GM18505 (cell line): ENCODE measurements around the gene PTH2R.
"Not testable (repeated sequence)": the region's sequence is repeated elsewhere in the genome, so short reads cannot be mapped to it uniquely, and the experiment has no call there.

Source experiments
- ATAC-seq: cut with Tn5 transposase; IDR thresholded peaks from one replicate; pipeline ENCODE4 v1.9.1; 2021; ENCODE audit not compliant: unreplicated experiment
- POLR2A ChIP-seq: IDR thresholded peaks from 4 replicates; pipeline ENCODE4 v1.6.1; 2011; ENCODE audit warnings: borderline replicate concordance; ENCODE audit not compliant: insufficient read depth, insufficient read length; ENCODE audit errors: extremely low read depth

PTH2R gene

GRCh38 chr2:208437755-208438154 lies 31.2 kb downstream of the PTH2R start:
- ATAC-seq = no peak
- TF ChIP-seq POLR2A = no peak

GRCh38 chr2:208440716-208441115 lies 34.1 kb downstream of the PTH2R start:
- no peak for ATAC-seq
- TF ChIP-seq POLR2A = no peak

- no peak for ATAC-seq
- no peak for TF ChIP-seq POLR2A
These were observed 35.4 kb downstream of the PTH2R start for GRCh38 chr2:208441951-208442350.

- not testable (repeated sequence) for ATAC-seq
These were observed 40.9 kb downstream of the PTH2R start for GRCh38 chr2:208447447-208447846.

- TF ChIP-seq POLR2A = no peak
These were observed 44.5 kb downstream of the PTH2R start for GRCh38 chr2:208451061-208451460.

GRCh38 chr2:208454861-208455260 lies 48.3 kb downstream of the PTH2R start:
- no peak for ATAC-seq
- no peak for TF ChIP-seq POLR2A

More at GRCh38 chr2:208451061-208451460, 44.5 kb downstream of the PTH2R start:
- no peak for ATAC-seq

GRCh38 chr2:208463721-208464120 lies 57.1 kb downstream of the PTH2R start:
- ATAC-seq = no peak
- TF ChIP-seq POLR2A = no peak

- no peak for ATAC-seq
- TF ChIP-seq POLR2A = no peak
These were observed 57.6 kb downstream of the PTH2R start for GRCh38 chr2:208464205-208464604.

- ATAC-seq = peak; percentile 91
- TF ChIP-seq POLR2A = no peak
These were observed 59.7 kb downstream of the PTH2R start for GRCh38 chr2:208466151-208466919.

GRCh38 chr2:208466920-208467298 lies 60.3 kb downstream of the PTH2R start:
- no peak for TF ChIP-seq POLR2A
- ATAC-seq = no peak

GRCh38 chr2:208467564-208467963 lies 61.0 kb downstream of the PTH2R start:
- ATAC-seq = no peak

GRCh38 chr2:208477741-208478140 lies 71.1 kb downstream of the PTH2R start:
- no peak for ATAC-seq
- TF ChIP-seq POLR2A = no peak

More at GRCh38 chr2:208467564-208467963, 61.0 kb downstream of the PTH2R start:
- TF ChIP-seq POLR2A = no peak

- no peak for TF ChIP-seq POLR2A
- peak; percentile 84 for ATAC-seq
These were observed 72.8 kb downstream of the PTH2R start for GRCh38 chr2:208479342-208479741.

- not testable (repeated sequence) for ATAC-seq
These were observed 75.4 kb downstream of the PTH2R start for GRCh38 chr2:208481945-208482344.

GRCh38 chr2:208482453-208483015 lies 75.9 kb downstream of the PTH2R start:
- ATAC-seq = not testable (repeated sequence)
